Adipocyte (in vitro differentiated cells): Measurements from ENCODE around the gene BLOC1S2.

ENCODE experiments used
- DNase-seq: peaks from one replicate; pipeline ENCODE4 v3.0.0-alpha.2; 2015; ENCODE audit warnings: low read depth
- H3K27me3 ChIP-seq: replicated peaks from 2 replicates; pipeline ENCODE4 v1.7.0; 2013; ENCODE audit warnings: mild to moderate bottlenecking, low read length, moderate library complexity; ENCODE audit not compliant: control insufficient read depth, insufficient read depth
- H3K36me3 ChIP-seq: 2 replicates; pipeline ENCODE4 v1.7.0; 2013; ENCODE audit warnings: low read length, mild to moderate bottlenecking, moderate library complexity; ENCODE audit not compliant: control insufficient read depth, insufficient read depth, severe bottlenecking
- H3K4me1 ChIP-seq: 2 replicates; pipeline ENCODE4 v1.7.0; 2013; ENCODE audit warnings: mild to moderate bottlenecking, low read length, moderate library complexity; ENCODE audit not compliant: control insufficient read depth, insufficient read depth
- H3K4me3 ChIP-seq: 2 replicates; pipeline ENCODE4 v1.7.0; 2013; ENCODE audit warnings: mild to moderate bottlenecking, low read length, moderate library complexity
- H3K9ac ChIP-seq: 2 replicates; pipeline ENCODE4 v1.7.0; 2013; ENCODE audit warnings: mild to moderate bottlenecking, low read length, moderate library complexity
- H3K9me3 ChIP-seq: 2 replicates; pipeline ENCODE4 v1.7.0; 2013; ENCODE audit warnings: mild to moderate bottlenecking, low read length, moderate library complexity; ENCODE audit not compliant: control insufficient read depth

BLOC1S2 gene

DNA sequence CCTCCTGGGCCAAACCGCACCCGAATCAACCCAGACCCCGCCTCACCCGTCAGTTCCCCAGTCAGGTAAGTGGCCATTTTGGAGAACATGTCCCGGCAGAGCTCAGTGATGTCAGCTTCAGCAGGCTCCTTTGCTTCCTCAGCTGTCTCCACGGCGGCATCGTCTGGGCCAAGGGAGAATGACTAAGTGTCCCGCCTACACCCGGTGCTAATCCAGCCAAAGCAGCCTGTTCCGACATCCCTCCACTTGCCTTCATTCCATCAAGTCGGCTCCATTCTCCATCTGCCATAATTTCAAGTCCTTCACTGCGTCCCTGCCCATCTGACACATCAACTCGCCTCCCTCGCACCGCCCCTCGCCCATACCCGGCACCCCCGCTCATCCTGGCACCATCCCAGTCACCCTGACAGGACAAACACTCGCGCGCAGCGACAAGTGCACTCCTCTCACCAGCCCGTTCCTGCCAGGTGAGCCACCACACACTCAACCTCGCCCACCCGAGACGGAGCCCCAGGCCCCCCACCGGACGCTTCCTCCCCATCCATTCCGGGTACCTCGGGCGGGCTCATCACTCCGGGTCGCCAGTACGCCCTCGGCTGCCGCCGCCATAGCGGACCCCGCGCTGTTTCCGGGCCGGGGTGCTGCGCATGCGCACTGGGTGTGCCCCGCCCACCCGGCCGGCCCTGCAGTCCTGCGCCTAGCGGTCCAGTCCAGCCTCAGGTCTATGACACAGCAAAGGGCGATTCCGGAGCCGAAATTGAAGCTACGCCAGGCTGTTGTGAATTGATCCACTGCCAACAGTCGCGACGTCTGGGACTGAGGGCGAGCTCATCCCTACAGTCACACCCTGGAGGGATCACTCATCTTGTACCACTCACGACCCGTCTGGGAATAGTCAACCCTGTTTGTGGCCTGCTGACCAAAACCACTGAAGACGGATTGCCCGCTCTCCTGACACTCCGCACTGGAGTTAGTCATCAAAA is at the start of gene BLOC1S2:
Gene BLOC1S2, minus strand, starts transcription at position 630 of the 983 bp plus-strand sequence. Its CDS starts 21 bp downstream, at position 609.
- peak; percentile 94 for DNase-seq
- peaks cover 27% of the 10 kb centered on the region for H3K36me3 ChIP-seq
- H3K27me3 ChIP-seq = no peaks in the 10 kb centered on the region
- no peaks in the 10 kb centered on the region for H3K9me3 ChIP-seq
- H3K4me3 ChIP-seq = peak within 1 kb of the TSS; percentile 88
- H3K9ac ChIP-seq = peak within 1 kb of the TSS; percentile 86
- peaks cover 32% of the 10 kb centered on the region for H3K4me1 ChIP-seq

DNA sequence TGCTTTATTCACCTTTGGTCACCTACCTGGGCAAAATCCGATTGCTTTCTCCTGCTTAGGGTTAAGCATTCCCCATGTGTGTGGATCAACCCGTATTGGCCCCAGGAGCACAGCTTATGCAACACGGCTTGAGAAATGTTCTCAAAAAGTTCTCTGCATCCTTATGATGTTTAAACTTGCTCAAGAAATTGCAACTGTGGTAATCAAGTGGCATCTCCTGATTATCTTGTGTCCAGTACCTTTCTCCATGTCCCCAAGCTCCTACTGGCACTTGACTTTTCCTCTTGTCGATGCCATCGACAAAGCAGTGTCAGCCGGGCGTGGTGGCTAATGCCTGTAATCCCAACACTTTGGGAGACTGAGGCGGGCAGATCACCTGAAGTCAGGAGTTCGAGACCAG is 48.3 kb upstream of the BLOC1S2 start:
- H3K4me1 ChIP-seq = peaks cover 29% of the 10 kb centered on the region
- no peak overlapping the region for H3K4me3 ChIP-seq
- no peaks in the 10 kb centered on the region for H3K36me3 ChIP-seq
- H3K9ac ChIP-seq = peak overlapping the region; percentile 25
- peak; percentile 29 for DNase-seq
- H3K27me3 ChIP-seq = peaks cover 28% of the 10 kb centered on the region
- H3K9me3 ChIP-seq = no peaks in the 10 kb centered on the region

DNA sequence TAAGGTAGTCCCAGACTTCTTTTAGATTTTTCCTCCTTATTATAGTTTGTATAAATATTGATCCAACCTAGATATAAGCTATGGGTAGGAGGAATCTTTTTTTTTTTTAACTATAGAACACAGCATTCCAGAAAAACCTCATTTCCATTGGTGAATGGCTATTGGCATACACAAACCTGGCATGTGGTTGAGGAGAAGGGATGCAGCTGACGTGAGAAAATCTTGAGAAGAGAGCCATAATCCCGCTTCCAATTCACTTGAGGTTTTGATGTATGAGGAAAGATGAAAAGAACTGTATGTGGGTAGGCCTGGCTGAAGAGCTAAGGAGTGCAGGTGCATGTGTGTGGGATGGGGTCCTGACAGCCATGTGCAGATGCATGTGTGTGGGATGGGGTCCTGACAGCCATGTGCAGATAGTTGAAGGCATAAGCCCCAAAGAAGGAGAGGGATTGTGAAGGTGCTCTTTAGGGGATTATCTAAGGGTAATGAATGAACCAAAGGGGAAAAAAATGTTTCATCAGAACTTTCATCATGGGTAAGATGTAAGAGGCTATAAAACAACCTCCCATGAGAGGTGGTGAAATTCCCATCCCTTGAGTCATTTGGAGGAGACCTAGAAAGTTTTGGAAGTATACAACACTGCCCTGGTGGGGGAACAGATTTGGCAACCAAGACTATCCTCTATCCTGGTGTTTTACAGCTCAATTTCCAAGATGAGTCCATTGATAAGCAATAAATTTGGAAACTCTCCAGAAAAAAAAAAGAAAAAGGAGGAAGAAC is 47.4 kb upstream of the BLOC1S2 start:
- Histone ChIP-seq H3K9me3 (no peaks in the 10 kb centered on the region), H3K36me3 (no peaks in the 10 kb centered on the region), H3K4me1 (peaks cover 20% of the 10 kb centered on the region), H3K9ac (peak overlapping the region; percentile 25), H3K27me3 (peaks cover 37% of the 10 kb centered on the region), H3K4me3 (no peak overlapping the region)
- no peak for DNase-seq

DNA sequence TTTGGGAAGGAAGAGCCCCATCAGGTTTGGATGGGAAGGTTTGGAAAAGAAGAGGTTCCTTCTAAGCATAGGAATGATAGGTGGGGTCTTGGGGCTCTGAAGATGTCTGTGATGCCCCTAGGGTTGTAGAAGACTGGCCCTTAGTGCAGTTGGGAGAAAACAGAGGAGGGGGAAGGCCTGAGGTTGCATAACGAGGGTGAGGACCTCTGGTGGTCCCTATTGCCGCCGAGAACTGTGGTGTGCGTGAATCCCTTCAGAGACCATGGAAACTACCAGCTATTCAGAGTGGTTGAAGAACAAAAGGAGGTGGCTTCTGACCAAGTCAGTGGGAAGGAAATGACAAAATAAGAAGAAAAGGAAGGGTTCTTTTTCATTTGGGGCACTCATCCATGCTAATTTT is 46.6 kb upstream of the BLOC1S2 start:
- Histone ChIP-seq H3K4me3 (no peak overlapping the region), H3K9ac (no peak overlapping the region), H3K36me3 (no peaks in the 10 kb centered on the region), H3K9me3 (no peaks in the 10 kb centered on the region), H3K27me3 (peaks cover 40% of the 10 kb centered on the region), H3K4me1 (peaks cover 17% of the 10 kb centered on the region)
- no peak for DNase-seq

DNA sequence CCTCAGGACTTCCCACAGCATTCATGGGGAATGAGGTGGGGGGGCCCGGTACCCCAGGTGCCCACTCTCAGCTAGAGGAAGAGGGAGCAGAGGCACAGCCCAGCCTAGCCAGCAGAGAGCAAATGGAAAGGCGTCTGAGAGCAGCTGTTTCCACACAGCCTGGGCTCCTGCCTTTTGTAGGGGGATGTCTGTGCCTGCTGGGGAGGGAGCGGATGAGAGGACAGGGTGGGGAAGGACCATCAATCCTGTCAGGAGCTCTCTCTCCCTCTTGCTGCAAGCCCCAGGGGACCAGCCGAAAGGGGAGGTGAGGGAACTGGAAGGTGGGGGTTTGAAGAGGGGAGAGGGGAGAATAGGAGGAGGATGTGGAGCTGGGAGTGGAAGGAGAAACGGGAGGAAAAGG is 43.6 kb upstream of the BLOC1S2 start, which contains the start of gene PKD2L1:
Gene PKD2L1, minus strand, starts transcription at position 150 of the 400 bp plus-strand sequence. Its CDS starts 125 bp downstream, at position 25.
- no peaks in the 10 kb centered on the region for H3K36me3 ChIP-seq
- no peaks in the 10 kb centered on the region for H3K9me3 ChIP-seq
- peaks cover 45% of the 10 kb centered on the region for H3K27me3 ChIP-seq
- no peak within 1 kb of the TSS for H3K9ac ChIP-seq
- no peak for DNase-seq
- H3K4me1 ChIP-seq = peaks cover 33% of the 10 kb centered on the region
- H3K4me3 ChIP-seq = no peak within 1 kb of the TSS

DNA sequence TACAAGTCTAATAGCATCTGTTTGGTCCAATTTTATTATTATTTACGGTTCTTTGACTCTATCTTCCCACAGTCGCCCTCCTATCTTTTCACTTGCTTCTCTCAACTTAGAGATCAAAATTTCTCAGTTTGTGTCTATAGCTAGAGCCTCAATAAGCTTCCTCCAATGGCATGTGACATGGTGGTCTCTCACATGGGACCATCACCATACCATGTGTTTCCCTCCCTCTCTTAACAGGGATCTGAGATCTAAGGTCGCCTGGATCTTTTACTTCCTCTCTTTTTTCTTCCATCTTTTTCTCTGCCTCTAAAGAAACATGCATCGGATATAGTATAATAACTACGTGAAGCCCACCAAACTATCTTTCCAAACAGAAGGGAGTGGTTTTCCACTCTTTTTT is 41.7 kb upstream of the BLOC1S2 start:
- H3K9ac ChIP-seq = no peak overlapping the region
- peaks cover 56% of the 10 kb centered on the region for H3K27me3 ChIP-seq
- H3K9me3 ChIP-seq = no peaks in the 10 kb centered on the region
- no peaks in the 10 kb centered on the region for H3K36me3 ChIP-seq
- peaks cover 19% of the 10 kb centered on the region for H3K4me1 ChIP-seq
- no peak for DNase-seq
- no peak overlapping the region for H3K4me3 ChIP-seq

DNA sequence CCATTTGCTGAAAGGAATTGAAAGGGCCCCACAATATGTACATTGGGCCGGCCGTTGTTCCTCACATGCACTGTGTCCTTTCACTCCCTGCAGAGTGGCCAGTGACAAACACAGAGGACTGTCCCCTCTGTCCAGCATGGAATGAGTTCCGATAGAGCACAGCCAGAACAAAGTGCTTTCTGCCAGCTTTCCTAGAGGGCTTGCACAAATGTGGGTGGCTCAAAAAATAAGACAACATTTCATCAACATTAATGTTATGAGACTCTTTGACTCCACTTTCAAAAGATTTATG is 41.2 kb upstream of the BLOC1S2 start:
- Histone ChIP-seq H3K36me3 (no peaks in the 10 kb centered on the region), H3K27me3 (peaks cover 53% of the 10 kb centered on the region)

DNA sequence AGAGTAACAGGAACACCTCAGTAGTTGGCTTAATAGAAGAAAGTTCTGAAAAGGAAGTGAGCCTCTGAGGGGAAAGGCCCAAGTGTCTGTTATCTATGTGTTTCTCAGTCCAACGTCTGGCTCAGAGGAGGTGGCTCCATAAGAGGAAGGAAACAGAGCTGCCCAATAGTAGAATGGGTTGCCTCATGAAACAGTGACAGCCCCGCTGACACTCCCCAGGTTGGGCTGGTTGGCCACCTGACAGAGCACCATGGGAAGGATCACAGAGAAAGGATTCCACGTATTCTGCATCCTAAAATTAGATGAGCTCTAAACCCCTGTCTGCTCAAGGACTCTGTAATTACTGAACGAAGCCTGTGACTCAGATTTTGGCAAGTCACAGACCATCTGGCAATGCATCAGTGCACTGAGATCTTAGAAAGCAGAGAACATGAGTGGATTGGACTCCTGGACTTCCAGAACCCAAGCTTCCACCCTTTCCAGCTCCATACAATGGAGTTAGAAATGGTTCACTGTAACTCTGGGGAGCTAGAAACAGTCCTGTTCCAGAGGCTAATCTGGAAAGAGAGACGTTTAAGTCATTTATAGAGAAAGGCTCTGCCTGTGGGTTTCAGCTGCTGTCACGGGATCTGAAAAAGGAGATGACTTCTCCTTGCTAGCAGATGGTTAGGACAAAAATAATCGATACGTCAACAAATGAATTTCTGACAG is 40.7 kb upstream of the BLOC1S2 start:
- Histone ChIP-seq H3K4me3 (no peak overlapping the region), H3K9me3 (no peaks in the 10 kb centered on the region), H3K36me3 (no peaks in the 10 kb centered on the region), H3K9ac (no peak overlapping the region), H3K27me3 (peaks cover 52% of the 10 kb centered on the region), H3K4me1 (peaks cover 17% of the 10 kb centered on the region)
- peak; percentile 41 for DNase-seq

More for the DNA sequence above, 41.2 kb upstream of the BLOC1S2 start:
- no peaks in the 10 kb centered on the region for H3K9me3 ChIP-seq
- no peak for DNase-seq
- peaks cover 17% of the 10 kb centered on the region for H3K4me1 ChIP-seq
- no peak overlapping the region for H3K4me3 ChIP-seq
- no peak overlapping the region for H3K9ac ChIP-seq

DNA sequence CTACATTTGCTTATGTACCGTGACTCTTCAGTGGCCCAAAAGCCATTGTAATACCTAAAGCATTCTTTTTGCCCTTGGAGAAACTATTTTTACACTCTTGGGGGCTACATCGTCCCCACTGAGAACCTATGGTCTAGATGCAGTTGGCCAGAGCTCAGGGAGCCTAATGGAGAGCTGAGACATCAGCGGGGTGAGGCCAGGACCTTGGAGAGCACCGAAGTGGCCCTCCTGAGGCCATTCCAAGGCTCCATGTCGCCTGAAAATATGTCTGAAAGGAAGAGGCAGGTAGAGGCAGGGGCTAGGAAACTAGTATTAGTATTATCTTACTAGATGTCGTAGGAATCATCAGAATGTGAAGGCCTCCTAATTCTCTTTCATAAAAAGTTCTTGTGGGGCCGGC is 38.7 kb upstream of the BLOC1S2 start:
- H3K36me3 ChIP-seq = no peaks in the 10 kb centered on the region
- no peak overlapping the region for H3K4me3 ChIP-seq
- H3K9ac ChIP-seq = no peak overlapping the region
- peaks cover 17% of the 10 kb centered on the region for H3K4me1 ChIP-seq
- H3K27me3 ChIP-seq = peaks cover 37% of the 10 kb centered on the region
- no peak for DNase-seq
- no peaks in the 10 kb centered on the region for H3K9me3 ChIP-seq

DNA sequence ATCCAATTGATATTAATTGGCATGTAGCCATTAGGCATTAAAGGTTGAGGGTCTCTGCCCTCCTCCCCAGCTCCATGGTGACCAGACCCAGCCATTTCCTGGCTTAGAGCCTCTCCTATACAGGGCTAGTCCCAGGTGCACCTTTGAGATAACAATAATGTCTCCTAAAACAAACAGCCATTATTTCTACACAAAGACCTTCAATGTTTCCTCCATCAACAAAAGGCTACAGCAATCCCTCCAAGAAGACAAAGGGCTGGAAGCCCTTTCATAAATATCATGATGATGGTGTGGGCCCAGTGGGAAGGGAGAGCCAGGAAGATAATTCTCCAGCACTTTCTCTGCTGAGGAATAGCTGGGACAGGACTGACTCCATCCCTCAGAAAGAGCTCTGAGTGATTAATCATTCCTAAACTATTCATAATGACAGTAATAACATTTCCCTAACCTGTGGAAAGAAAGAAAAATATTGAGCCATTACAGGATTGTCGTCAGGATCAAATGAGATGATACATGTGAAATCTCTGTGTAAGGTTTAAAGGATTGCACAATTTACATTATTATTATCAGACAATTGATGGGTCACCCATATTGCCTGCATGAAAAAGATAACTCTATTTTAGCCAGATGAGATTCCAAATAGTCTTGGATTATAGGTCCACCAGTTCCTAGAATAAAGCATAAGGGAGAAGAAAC is 33.4 kb upstream of the BLOC1S2 start:
- Histone ChIP-seq H3K36me3 (no peaks in the 10 kb centered on the region), H3K9me3 (no peaks in the 10 kb centered on the region), H3K4me3 (no peak overlapping the region), H3K27me3 (peaks cover 14% of the 10 kb centered on the region), H3K4me1 (peaks cover 16% of the 10 kb centered on the region), H3K9ac (no peak overlapping the region)
- DNase-seq = no peak
